ENCODE results near the gene INPP5A. TPM values are rescaled to one million over a fixed set of nuclear protein-coding genes. Genes with fewer than 3 reads are reported as not detected.
"Not testable (repeated sequence)": the region's sequence is repeated elsewhere in the genome, so short reads cannot be mapped to it uniquely, and the experiment has no call there.

Gene INPP5A
- total RNA-seq, 1 experiment from 2014 or later: 25.5 TPM

DNA sequence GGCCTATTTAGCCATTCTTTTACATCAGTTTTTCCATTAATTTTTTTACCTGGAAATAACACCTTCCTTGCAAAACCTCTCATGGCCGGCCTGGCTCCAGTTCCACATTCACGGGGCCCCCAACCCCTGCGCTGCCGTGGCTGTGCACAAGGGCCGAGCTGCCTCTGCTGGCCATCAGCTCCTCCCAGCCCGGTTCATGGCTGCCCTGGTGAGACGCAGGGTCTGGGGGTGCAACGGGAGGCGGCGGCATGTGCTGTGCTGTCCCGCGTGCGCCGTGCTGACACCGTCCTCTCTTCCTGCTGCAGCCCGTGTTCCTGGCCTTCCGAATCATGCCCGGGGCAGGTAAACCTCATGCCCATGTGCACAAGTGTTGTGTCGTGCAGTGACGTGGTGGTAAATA is 244.0 kb downstream of the INPP5A start:
- no peak for DNase-seq (ENCODE audit: low read depth)

DNA sequence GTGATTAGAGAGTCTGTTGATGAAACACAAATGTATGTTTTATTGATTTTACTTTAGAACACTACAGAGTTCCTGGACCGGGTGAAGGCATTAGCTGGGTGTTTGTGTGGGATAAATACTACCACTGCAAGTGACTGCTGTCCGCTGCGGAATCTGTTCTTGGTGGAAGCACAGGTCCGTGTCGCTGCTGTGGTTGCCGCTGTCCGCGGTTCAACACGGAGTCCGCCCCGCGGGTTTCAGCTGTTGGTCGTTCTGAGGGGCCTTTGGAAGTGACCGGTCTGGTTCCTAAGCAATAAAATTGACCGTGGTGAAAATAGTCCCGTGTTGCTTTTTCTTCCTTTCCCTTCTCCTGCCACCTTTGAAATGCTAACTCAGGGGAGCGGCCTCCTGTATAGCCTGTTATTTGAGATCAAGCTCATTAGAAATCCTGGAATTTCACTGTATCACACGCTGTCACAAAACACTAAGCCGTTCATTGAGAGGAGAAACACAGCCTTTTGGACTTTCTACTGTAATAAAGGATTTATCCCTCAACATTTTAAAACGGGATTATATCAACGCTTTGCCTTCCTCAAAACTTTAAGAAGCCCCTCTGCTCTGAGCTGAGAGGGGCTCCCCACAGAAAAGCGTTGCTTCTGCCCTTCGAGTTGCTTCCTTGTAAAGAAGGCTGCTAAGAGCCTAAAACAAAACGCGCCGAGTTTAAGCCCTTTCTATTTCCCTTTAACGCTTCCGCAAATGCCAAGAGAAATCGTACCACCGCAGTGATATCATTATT is 245.8 kb downstream of the INPP5A start:
- no peak for DNase-seq (ENCODE audit: low read depth)

DNA sequence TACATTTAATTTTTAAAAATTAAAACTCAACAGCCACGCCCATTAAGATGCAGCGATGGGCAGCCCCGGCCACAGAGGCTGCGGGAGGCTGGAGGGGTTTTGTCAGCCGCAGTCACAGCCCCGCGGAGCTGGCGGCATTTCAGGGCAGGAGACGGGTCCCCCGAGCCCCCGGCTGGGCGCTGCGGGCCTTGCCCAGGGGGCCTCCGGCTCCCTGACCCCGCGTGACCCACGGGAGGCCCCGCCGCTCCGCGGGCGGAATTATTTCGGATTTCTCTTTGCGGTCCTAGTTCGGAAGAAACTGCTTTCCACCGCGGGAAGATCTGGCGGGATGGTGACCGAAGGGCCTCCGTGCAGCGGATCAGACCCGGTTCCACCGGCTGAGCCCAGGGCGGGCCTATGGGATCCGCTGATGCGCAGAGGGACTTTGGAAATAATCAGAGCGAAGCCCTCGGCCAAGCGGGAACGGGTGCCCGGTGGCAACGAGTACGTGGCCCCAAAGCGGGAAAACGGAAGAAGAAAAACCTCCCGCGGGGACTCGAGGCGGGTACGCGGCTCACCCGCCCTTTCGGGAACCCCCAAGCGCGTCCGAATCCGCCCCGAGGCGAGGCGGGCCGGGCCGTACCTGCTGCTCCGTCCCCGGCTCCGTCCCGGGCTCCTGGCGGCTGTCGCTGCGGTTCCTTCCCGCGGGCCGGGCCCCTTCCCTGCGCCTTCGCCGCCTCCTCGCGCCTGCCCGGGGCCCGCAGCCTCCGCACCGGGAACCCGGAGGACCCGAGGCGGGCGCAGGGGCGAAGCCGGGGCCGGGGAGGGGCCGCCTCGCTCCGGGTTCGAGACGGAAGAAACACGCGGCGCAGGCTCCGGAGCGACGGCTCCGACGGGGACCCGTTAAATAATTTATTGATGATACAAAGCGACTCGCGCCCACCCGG is 246.6 kb downstream of the INPP5A start:
- DNase-seq (ENCODE audit: low read depth): no peak

DNA sequence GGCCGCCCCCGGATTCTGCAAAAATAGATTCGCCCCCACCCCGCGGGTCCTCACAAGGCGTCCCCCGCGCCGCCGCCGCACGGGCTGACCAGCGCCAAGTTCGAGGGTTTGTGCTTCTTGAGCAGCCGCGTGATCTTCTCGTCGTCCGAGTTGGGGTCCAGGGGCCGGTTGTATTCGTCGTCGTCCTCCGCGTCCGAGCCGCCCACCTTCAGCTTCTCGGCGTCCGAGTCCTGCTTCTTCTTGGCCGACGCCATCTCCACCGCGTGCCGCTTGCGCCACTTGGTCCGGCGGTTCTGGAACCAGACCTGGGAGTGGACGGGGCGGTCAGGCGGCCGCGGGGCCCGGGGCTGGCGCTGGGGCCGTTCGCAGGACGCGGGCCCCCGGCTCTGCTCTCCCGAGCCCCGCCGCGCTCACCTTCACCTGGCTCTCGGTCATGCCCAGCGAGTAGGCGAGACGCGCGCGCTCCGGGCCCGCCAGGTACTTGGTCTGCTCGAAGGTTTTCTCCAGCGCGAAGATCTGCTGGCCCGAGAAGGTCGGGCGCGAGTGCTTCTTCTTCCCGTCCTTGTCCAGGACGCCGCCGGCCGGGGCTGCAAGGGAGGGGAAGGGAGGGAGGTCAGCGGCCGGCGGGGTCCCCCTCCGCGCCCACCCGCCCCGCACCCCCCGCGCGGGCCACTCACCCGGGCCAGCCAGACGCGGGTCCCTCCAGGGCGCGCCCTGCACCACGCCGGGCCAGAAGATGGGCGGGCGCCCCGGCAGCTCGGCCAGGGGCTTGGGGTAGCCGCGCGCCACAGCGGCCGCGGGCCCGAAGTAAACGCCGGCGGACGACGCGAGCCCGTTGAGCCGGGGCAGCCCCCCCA is 247.5 kb downstream of the INPP5A start:
- DNase-seq (ENCODE audit: low read depth): no peak

DNA sequence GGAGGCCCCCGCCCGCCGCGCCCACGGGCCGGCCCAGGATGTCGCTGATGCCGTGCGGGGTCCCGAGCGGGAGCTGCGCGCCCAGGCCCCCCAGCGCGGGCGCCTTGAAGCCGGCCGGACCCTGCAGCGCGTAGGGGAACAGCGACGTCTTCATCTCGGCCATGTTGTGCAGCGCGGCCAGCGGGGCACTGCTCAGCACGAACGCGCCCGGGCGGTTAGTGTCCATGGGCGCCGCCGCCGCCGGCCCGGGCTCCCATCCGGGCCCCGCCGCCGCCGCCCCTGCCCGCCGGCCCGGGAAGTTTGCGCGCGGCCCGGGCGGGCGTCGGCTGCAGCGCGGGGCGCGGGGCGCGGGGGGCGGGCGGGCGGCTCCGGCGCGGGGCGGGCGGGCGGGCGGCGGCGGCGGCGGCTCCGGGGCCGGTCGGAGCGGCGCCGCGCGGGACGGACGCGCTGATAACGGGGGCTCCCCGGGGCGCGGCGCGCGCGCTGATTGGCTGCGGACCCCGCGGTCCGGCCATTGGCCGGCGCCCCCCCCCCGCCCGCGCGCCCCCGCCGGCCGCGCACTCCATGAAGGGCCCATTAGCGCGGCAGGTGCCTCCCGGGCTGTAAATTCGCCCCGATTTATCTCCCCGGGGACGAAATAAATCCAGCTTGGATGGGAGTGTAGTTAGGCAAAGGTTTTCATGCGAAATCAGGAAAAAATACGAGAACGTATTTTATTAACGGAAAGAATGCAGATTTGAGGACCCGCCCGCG is 248.3 kb downstream of the INPP5A start, which contains the start of gene NKX6-2:
Gene NKX6-2 (minus strand): TSS at position 425 of the 753 bp plus-strand sequence. CDS start 199 bp downstream, at position 226.
- DNase-seq (ENCODE audit: low read depth): no peak

DNA sequence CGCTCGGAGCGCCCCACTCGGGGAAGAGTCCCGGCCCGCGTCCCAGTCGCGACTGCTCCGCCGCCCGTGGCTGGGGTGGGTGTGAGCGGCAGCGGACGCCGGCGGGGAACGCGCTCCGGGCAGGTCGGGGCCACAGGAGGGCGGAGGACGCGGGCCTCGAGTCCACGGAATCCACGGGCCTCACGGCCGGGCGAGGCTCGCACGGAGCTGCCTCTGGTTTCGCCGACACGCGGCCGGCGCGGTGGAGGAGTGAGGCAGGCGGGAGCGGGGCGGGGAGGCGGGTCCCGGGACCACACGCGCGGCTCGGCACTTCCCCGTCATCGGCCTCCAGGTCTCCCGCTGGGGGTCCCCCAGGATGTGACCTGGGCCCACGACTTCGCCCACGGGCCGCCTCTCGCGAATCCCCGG is 248.9 kb downstream of the INPP5A start:
- no peak for DNase-seq (ENCODE audit: low read depth)

DNA sequence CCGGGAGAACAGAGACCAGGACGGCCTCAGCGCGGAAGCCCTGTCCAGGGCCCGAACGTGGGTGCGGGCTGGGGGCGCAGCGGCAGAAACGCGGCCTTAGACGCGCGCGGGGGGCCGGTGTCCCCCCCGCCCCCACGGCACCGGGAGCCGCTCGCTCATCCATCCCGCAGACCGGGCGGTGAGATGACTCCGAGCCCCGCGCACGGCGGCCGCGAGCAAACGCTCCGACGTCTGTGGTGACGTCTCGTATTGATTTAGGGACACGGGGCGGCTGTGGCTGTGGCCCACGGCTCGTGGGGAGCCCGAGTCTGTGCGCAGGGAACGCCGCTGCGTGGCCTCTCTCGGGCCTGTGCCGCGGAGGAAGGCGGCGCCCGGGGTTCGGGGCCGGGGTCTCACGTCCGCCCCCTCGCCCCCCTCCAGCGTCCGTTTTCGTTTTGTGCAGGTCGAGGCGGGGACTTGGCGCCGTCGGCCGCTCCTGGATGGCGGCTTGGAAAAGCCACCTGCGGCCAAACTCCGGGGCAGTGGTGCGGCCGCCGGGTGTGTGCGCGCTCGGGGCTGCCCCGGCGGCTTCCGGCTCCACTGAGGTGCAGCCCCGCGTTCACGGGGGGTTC is 249.4 kb downstream of the INPP5A start:
- no peak for DNase-seq (ENCODE audit: low read depth)

DNA sequence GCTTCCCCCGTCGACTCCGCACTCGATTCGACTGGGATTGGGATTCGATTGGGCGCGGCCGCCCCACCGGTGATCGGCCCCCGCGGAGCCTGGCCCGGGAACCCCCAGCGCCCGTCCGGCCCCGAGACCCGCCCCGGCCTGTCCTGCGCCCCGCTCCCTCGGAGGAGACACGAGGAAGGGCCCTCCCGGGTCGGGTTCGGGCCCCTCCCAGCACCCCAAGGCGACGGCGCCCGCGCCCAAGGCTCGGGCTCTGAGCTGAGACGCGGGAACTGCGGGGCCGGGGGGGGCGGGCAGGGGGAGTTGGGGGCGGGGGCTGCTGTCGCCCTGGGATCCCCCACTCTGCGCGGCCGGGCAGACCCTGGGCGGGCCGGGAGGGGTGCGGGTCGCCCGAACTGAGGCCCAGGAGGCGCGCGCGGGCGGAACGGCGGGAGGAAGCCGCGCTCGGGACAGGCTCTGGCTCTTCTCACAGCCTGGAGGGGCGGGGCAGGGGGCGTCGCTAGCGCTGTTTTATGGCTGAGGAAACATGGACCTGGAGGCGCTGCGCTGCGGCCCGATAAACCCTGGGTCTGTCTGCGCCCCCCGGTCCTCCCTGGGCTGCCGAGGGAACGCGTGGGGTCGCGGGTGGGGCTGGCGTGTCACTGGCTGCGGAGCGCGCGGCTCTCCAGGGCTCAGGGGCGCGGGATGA is 250.1 kb downstream of the INPP5A start:
- no peak for DNase-seq (ENCODE audit: low read depth)

DNA sequence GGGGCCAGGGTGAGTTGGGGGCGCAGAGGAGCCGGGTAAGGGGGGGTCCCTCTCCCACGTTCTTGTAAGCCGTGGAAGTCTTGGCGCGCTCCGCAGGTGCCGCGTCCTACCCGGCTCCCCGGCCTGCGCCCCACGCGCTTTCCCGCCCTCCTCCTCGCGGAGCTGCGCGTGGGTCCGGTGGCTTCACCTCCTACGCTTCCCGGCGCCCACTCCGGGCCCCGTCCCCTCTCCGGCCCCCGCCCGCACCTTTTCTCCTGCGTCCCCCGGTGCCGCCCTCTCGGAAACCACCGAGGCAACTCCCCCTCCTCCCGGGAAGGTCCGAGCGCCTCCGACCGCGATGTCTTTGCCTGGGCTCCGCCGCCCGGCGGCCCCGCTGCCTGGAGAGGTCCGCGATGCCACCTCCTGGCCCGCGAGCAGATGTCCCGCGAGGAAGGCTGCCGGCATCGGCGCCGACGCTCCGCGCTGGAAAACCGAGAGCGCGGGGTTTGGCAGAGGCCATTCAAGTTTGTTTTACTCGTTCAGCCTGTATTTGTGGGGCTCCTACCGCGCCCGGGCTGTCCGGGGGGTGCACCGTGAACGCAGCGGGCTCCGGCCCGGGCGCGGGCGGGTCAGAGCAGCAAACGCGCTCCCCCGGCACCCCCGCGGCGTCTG is 250.7 kb downstream of the INPP5A start:
- no peak for DNase-seq (ENCODE audit: low read depth)

DNA sequence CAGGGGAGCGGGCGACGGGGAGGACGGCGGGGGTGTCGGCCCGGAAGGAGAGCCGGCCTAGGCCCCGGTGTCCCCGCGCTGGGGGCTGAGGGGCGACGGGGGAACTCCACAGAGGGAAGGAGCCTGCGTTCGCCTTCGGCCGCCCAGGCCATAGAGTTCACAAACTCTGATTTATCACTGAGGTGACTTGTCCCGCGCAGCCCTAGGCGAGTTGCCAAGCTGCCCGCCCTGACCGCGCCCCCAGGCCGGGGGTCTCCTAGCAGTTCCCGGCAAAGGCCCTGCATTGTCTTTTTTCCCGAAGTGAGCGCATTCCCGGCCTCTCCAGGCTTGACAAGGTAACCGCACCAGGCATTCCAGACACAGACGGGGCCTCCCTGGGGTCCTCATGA is 251.2 kb downstream of the INPP5A start:
- no peak for DNase-seq (ENCODE audit: low read depth)

DNA sequence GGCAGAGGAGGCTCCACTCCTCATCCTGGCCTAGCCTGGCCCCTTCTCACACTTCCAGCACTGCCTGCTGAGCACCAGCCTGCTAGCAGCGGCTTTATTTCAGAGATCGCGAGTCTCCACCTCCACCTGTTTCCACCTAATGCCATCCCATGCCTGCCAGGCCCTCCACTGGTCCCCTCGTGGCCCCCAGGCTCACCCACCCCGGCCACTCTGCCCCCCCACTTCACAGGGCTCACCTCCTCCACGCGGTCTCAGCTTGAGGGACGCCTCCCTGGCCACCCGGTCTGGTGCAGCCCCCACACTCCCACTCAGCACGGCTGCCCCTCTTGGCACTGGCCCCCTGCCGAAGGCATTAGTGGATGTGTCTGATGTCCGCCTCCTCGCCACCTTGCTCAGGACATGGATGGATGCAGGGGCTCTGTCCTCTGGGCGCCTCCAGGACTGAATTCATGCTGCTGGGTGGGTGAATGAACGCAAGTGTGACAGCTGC is 252.1 kb downstream of the INPP5A start:
- DNase-seq (ENCODE audit: low read depth): no peak

DNA sequence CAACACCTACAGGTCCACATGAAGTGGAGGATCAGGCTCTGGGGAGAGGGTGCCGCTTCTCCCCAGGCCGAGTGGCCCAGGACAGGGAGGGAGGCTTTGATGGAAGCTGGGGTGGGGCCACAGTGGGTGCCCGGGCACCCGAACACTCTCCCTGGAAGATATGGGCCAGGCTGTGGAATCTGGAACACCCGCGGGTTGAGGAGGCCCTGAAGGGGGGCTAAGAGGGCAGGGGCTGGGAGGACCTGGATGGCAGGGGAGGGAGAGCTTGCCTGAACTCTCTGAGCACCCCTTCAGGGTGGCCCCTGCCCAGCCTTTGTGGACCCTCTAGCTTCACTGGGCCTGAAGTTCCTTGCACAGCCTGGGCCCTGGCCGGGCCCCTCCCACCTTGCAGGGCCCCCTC is 252.9 kb downstream of the INPP5A start:
- DNase-seq (ENCODE audit: low read depth): no peak

DNA sequence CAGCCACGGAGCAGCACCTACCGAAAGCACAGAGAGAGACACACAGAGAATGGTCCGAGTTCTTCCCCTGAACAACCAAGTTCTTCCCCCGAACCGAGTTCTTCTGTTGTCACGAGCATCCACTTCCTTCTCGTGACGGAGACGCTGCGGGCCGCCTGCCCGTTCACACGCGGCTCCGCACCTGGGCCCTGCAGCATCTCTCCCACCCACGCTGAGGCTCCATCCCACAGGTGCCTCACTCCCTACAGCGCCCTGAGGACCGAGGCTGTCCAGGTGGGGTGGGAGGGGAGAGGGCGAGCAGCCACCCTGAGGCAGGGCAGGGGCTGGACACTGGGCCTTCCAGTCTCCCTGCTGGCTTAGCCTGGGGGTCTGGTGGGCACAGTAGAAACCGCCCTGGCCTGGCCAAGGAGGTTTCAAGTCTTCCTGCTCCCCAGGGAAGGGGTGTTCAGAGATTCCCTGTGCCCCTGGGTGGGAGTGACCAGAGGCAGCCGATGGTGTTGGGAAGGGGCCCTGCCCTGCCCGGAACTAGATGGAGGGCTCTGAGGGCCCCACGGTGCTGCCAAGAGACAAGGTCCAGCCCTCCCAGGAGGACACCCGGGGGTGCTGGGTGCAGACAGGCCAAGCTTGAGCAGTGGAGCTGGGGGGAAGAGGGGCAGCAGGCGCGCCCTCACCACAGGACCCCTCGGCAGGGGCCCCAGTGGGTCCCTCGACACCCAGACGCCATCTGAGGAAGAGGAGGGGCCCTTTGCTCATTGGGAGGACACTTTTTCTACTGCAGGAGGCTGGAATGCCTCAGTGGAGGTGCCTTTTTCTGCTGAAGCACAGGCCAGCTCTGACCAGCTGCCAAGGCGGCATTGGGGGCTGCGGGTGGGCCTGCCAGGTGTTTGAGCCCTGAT is 253.6 kb downstream of the INPP5A start:
- no peak for DNase-seq (ENCODE audit: low read depth)

DNA sequence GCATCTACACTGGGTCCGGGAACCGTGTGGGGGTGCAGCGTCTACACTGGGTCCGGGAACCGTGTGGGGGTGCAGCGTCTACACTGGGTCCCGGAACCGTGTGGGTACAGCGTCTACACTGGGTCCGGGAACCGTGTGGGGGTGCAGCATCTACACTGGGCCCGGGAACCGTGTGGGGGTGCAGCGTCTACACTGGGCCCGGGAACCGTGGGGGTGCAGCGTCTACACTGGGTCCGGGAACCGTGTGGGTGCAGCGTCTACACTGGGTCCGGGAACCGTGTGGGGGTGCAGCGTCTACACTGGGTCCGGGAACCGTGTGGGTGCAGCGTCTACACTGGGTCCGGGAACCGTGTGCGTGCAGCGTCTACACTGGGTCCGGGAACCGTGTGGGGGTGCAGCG is 254.5 kb downstream of the INPP5A start:
- DNase-seq (ENCODE audit: low read depth): not testable (repeated sequence)

DNA sequence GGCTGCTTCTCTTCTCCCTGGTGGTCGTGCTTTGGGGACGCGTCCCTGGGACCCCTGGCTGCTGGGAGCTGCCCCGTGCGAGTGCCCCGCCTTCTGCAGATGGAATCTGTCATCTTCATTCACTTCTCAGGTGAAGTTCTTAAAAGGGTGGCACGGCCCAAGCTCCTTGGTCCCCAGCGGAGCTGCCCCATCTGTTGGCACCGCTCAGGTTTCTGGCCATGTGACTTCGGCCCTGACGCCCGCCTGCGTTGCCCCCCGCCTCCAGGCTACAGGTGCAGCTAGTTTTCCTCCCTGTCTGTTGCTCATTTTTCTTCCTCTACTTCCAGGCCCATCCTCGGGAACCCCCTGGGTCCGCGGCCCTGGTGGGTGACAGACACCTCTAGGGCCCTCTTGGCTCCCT is 255.2 kb downstream of the INPP5A start:
- DNase-seq (ENCODE audit: low read depth): no peak

DNA sequence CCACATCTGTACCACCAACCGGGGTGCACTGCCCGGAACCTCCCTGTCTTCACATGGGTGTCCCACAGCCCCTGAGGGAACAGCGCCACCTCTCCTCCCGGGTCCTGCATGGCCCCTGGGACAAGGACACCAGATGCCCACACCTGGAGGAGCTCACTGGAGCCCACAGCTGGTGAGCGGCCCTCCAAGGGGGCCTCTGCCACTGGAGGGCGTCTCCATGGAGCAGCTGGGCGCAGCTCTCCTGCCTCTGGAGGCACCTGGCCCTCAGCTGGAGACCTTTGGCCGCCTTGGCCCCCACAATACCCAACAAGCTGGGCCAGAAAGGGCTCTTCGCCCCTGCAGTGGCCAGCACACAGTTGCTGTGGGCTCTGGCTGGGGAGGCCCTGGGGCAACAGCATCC is 255.6 kb downstream of the INPP5A start:
- DNase-seq (ENCODE audit: low read depth): no peak

DNA sequence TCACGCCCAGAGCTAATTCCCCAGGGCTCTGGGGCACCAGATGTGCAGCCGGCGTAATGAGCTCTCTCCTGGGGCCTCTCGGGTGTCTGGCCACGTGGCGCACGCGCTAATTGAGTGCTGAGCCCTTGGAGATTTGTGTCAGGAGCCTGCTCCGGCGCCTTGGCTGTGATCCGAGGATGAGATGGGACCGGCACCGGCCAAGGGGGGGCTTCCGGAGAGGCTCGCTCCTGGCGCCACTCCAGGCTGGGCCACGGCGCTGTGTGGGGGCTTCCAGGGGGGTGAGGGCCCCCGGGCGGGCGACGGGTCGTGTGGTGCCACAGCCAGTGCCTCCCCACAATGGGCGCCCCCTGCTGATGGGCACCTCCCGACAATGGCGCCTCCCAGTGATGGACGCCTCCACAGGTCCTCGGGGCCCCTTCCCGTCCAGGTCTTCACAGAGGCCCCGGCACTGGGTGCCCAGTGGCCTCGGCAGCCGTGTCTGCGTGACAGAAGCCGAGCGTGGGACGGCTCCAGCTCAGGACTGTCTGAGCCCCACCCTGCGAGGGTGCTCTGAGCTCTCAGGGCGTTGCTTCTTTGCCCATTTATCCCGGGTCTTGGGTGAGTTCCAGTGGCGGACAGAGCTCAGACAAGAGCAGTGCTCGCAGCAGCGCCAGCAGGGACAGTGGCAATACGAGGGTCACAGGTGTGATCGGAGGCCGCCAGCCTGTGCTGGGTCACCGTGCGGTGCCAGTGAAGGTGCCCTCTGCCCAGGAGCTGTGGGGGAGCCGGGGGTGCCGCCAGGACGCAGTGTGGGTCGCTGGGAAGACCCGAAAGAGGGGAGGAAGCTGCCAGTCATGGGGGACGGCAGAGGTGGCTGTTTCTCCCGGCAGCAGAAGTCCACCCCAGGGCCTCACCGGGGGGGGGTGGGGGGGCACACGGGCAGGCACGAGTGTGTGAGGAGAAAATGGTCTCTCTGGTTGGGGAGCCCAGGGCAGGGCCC is 256.6 kb downstream of the INPP5A start:
- peak; percentile 22 for DNase-seq (ENCODE audit: low read depth)
